ENCODE data around the gene NOL11.

DNA sequence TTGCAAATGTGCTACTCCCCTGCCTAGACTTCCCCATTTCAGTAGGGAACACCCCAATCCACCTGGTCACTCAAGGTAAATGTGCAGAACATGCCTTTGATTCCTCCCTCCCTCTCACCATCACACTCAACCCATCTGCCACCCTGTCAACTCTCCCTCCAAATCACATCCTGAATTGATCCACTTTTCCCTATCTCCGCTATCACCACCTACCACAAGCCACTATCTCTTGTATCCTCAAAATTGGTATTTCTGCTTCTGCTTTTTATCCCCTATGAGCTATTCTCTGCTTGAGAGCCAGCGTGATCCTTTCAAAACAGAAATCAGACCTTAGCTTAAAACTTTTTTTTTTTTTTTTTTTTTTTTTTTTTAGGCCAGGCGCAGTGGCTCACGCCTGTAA, 5.4 kb upstream of the NOL11 start:
- TF ChIP-seq USF1 (IDR thresholded peaks at IDR 0.05) (no peak), TAF1 (IDR thresholded peaks at IDR 0.05; ENCODE audit: low read depth) (no peak), EP300 (IDR thresholded peaks at IDR 0.05; ENCODE audit: borderline replicate concordance) (no peak), CEBPB (IDR thresholded peaks at IDR 0.05) (no peak)
